ENCODE measurements around the gene LRRK1.

- TF ChIP-seq, protein P1, sequence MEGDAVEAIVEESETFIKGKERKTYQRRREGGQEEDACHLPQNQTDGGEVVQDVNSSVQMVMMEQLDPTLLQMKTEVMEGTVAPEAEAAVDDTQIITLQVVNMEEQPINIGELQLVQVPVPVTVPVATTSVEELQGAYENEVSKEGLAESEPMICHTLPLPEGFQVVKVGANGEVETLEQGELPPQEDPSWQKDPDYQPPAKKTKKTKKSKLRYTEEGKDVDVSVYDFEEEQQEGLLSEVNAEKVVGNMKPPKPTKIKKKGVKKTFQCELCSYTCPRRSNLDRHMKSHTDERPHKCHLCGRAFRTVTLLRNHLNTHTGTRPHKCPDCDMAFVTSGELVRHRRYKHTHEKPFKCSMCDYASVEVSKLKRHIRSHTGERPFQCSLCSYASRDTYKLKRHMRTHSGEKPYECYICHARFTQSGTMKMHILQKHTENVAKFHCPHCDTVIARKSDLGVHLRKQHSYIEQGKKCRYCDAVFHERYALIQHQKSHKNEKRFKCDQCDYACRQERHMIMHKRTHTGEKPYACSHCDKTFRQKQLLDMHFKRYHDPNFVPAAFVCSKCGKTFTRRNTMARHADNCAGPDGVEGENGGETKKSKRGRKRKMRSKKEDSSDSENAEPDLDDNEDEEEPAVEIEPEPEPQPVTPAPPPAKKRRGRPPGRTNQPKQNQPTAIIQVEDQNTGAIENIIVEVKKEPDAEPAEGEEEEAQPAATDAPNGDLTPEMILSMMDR (IDR thresholded peaks at IDR 0.05; ENCODE audit: borderline replicate concordance, extremely low read depth, low read length, poor library complexity, severe bottlenecking): no peak
- no peak for TF ChIP-seq EZH2 (IDR thresholded peaks at IDR 0.05; ENCODE audit: borderline replicate concordance, low read depth, low read length, severe bottlenecking)
Measured at GRCh38 chr15:101092156-101092866, 173.2 kb downstream of the LRRK1 start.
